Neural cell (in vitro differentiated cells): Measurements from ENCODE around the gene DYNC1I2. TPM values are rescaled to one million over a fixed set of nuclear protein-coding genes. Genes with fewer than 3 reads are reported as not detected.

Experiments used
- H2AFZ ChIP-seq: fragments of 200-600, 300-800 bp; sonication (generic), shearing (Covaris generic); 2 replicates; pipeline ENCODE4 v1.6.0; 2014; ENCODE audit warnings: low read depth, mild to moderate bottlenecking, antibody characterized with exemption, low read length, moderate library complexity
- H3F3A ChIP-seq: fragments of 200-600 bp; shearing (Covaris generic); 2 replicates; pipeline ENCODE4 v1.6.1; 2016; ENCODE audit warnings: mild to moderate bottlenecking, moderate library complexity, mixed read lengths, antibody characterized with exemption, low read length; ENCODE audit not compliant: insufficient read depth, poor library complexity, severe bottlenecking
- H3K27ac ChIP-seq: fragments of 200-600, 300-800 bp; sonication (generic), shearing (Covaris generic); 2 replicates; pipeline ENCODE4 v1.5.1; 2014; ENCODE audit warnings: mild to moderate bottlenecking, low read length, moderate library complexity
- H3K27me3 ChIP-seq: fragments of 300-800, 200-600 bp; sonication (generic), shearing (Covaris generic); 2 replicates; pipeline ENCODE4 v1.6.0; 2014; ENCODE audit warnings: mild to moderate bottlenecking, low read depth, low read length, moderate library complexity; ENCODE audit not compliant: insufficient read depth
- H3K36me3 ChIP-seq: fragments of 300-800, 200-600 bp; sonication (generic), shearing (Covaris generic); 2 replicates; pipeline ENCODE4 v1.5.1; 2014; ENCODE audit warnings: mild to moderate bottlenecking, antibody characterized with exemption, low read length, moderate library complexity; ENCODE audit not compliant: insufficient read depth
- H3K4me2 ChIP-seq: fragments of 300-800, 200-600 bp; sonication (generic), shearing (Covaris generic); 2 replicates; pipeline ENCODE4 v1.6.0; 2014; ENCODE audit warnings: mild to moderate bottlenecking, low read length
- H3K4me3 ChIP-seq: fragments of 300-800, 200-600 bp; sonication (generic), shearing (Covaris generic); 2 replicates; pipeline ENCODE4 v1.5.1; 2014; ENCODE audit warnings: mild to moderate bottlenecking, low read length, moderate library complexity
- H3K79me2 ChIP-seq: fragments of 200-600 bp; shearing (Covaris generic); replicated peaks from 2 replicates; pipeline ENCODE4 v1.6.0; 2014; ENCODE audit warnings: mild to moderate bottlenecking, low read length, moderate library complexity; ENCODE audit not compliant: insufficient read depth
- H3K9ac ChIP-seq: fragments of 300-800, 200-600 bp; sonication (generic), shearing (Covaris generic); 2 replicates; pipeline ENCODE4 v1.6.1; 2016; ENCODE audit warnings: mild to moderate bottlenecking, low read length, mixed read lengths
- H3K9me2 ChIP-seq: fragments of 200-600 bp; shearing (Covaris generic); 2 replicates; pipeline ENCODE4 v1.6.1; 2016; ENCODE audit warnings: mild to moderate bottlenecking, low read length, mixed read lengths; ENCODE audit not compliant: insufficient read depth
- H3K9me3 ChIP-seq: fragments of 200-600, 300-800 bp; sonication (generic), shearing (Covaris generic); 2 replicates; pipeline ENCODE4 v1.6.1; 2016; ENCODE audit warnings: mild to moderate bottlenecking, mixed run types, low read length, moderate library complexity, mixed read lengths
- H4K20me1 ChIP-seq: fragments of 200-600 bp; shearing (Covaris generic); 2 replicates; pipeline ENCODE4 v1.6.1; 2016; ENCODE audit warnings: mild to moderate bottlenecking, mixed run types; ENCODE audit not compliant: insufficient read depth
- EP300 ChIP-seq: fragments of 450-650 bp; conservative IDR thresholded peaks from 2 replicates; pipeline ENCODE4 v1.6.1; 2014; ENCODE audit warnings: antibody characterized with exemption, mild to moderate bottlenecking, moderate library complexity; ENCODE audit not compliant: poor library complexity, severe bottlenecking
- EZH2 ChIP-seq: fragments of 200-600, 300-800 bp; shearing (Covaris generic), sonication (generic); IDR thresholded peaks from 2 replicates; pipeline ENCODE4 v1.6.1; 2014; ENCODE audit warnings: antibody characterized with exemption, low read length, borderline replicate concordance, mild to moderate bottlenecking; ENCODE audit not compliant: insufficient read depth, poor library complexity, severe bottlenecking
- MXI1 ChIP-seq: fragments of 450-650 bp; conservative IDR thresholded peaks from 2 replicates; pipeline ENCODE4 v1.6.1; 2014; ENCODE audit warnings: antibody characterized with exemption, mild to moderate bottlenecking; ENCODE audit not compliant: poor library complexity, severe bottlenecking
- POLR2AphosphoS5 ChIP-seq: IDR thresholded peaks from 2 replicates; pipeline ENCODE4 v1.6.1; 2012
- RAD21 ChIP-seq: fragments of 450-650 bp; conservative IDR thresholded peaks from 2 replicates; pipeline ENCODE4 v1.6.1; 2014; ENCODE audit warnings: antibody characterized with exemption, mild to moderate bottlenecking, moderate library complexity
- SMC3 ChIP-seq: fragments of 450-650 bp; conservative IDR thresholded peaks from 2 replicates; pipeline ENCODE4 v1.6.1; 2014; ENCODE audit warnings: antibody characterized with exemption, mild to moderate bottlenecking, moderate library complexity; ENCODE audit not compliant: poor library complexity
- TAF1 ChIP-seq: IDR thresholded peaks from 2 replicates; pipeline ENCODE4 v1.6.1; 2012; ENCODE audit warnings: low read depth
- polyA plus RNA-seq: library from polyadenylated mRNA; depleted of rRNA; stranded (reverse); fragments of >200 nt; gene quantifications from 2 replicates; pipeline ENCODE4 v1.2.3, GENCODE V29; 2014
- TF ChIP-seq, protein P1 (sequence below): fragments of 450-650 bp; IDR thresholded peaks from 2 replicates; pipeline ENCODE4 v1.5.1; 2014; ENCODE audit warnings: antibody characterized with exemption, mild to moderate bottlenecking, moderate library complexity; ENCODE audit not compliant: poor library complexity, severe bottlenecking
- TF ChIP-seq, protein P2 (sequence below): IDR thresholded peaks from 2 replicates; pipeline ENCODE4 v1.6.1; 2012; ENCODE audit warnings: borderline replicate concordance

The DYNC1I2 gene
- polyA plus RNA-seq, 1 donor from 2014 or later, result 561 TPM

DNA sequence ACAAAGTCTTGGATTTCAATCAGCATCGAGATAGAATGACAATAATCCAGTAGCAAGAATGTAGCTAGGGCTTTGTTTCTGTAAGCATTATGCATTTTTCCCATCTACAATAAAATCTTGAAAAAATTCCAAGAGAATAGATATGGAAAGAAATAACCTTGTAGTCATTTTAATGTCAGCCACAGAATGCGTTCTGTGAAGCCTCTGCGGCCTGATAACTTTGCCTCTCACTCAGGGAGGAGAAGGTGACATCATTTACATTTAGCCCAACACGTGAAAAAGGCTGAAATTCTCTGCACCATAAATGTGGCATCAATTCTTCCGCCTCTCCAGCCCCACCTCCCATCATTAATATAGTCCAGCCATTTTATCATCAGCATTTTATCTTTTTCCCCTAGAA lies 19.1 kb upstream of the DYNC1I2 start:
- no peak for TF ChIP-seq EZH2
- TF ChIP-seq SMC3, result no peak
- TF ChIP-seq POLR2AphosphoS5, result no peak
- TF ChIP-seq, protein P1, sequence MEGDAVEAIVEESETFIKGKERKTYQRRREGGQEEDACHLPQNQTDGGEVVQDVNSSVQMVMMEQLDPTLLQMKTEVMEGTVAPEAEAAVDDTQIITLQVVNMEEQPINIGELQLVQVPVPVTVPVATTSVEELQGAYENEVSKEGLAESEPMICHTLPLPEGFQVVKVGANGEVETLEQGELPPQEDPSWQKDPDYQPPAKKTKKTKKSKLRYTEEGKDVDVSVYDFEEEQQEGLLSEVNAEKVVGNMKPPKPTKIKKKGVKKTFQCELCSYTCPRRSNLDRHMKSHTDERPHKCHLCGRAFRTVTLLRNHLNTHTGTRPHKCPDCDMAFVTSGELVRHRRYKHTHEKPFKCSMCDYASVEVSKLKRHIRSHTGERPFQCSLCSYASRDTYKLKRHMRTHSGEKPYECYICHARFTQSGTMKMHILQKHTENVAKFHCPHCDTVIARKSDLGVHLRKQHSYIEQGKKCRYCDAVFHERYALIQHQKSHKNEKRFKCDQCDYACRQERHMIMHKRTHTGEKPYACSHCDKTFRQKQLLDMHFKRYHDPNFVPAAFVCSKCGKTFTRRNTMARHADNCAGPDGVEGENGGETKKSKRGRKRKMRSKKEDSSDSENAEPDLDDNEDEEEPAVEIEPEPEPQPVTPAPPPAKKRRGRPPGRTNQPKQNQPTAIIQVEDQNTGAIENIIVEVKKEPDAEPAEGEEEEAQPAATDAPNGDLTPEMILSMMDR, result no peak
- no peak for TF ChIP-seq RAD21
- no peak for TF ChIP-seq MXI1
- TF ChIP-seq, protein P2, sequence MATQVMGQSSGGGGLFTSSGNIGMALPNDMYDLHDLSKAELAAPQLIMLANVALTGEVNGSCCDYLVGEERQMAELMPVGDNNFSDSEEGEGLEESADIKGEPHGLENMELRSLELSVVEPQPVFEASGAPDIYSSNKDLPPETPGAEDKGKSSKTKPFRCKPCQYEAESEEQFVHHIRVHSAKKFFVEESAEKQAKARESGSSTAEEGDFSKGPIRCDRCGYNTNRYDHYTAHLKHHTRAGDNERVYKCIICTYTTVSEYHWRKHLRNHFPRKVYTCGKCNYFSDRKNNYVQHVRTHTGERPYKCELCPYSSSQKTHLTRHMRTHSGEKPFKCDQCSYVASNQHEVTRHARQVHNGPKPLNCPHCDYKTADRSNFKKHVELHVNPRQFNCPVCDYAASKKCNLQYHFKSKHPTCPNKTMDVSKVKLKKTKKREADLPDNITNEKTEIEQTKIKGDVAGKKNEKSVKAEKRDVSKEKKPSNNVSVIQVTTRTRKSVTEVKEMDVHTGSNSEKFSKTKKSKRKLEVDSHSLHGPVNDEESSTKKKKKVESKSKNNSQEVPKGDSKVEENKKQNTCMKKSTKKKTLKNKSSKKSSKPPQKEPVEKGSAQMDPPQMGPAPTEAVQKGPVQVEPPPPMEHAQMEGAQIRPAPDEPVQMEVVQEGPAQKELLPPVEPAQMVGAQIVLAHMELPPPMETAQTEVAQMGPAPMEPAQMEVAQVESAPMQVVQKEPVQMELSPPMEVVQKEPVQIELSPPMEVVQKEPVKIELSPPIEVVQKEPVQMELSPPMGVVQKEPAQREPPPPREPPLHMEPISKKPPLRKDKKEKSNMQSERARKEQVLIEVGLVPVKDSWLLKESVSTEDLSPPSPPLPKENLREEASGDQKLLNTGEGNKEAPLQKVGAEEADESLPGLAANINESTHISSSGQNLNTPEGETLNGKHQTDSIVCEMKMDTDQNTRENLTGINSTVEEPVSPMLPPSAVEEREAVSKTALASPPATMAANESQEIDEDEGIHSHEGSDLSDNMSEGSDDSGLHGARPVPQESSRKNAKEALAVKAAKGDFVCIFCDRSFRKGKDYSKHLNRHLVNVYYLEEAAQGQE, result no peak
- no peak for TF ChIP-seq TAF1
- no peak for TF ChIP-seq EP300
- Histone ChIP-seq H2AFZ (peak overlapping the region; percentile 5), H3K79me2 (no peaks in the 10 kb centered on the region), H4K20me1 (no peaks in the 10 kb centered on the region), H3K27ac (no peak overlapping the region), H3K9me3 (no peaks in the 10 kb centered on the region), H3K4me2 (no peak overlapping the region), H3K36me3 (no peaks in the 10 kb centered on the region), H3K4me3 (no peak overlapping the region), H3K9me2 (no peaks in the 10 kb centered on the region), H3F3A (no peaks in the 10 kb centered on the region), H3K27me3 (no peaks in the 10 kb centered on the region), H3K9ac (no peak overlapping the region)

DNA sequence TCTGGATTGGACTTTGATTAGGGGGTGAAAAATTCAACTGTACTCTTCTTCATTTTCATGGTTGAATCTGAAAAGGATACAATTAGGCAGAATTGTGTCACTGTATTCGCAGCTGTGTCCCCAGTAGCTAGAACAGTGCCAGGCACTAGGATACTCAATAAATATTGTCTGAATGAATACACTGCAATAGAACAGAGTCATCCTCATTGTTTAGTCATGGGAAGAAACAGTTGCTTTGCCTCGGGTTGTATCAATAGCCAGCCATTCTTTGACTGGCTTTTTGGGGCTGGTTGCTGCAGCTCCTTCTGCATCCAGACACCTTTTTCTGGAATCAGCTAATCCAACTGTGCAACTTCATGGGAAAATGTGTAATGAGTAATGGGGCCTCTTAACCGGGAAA lies 18.1 kb upstream of the DYNC1I2 start:
- H3K9me2 ChIP-seq, result no peaks in the 10 kb centered on the region
- no peaks in the 10 kb centered on the region for H3K9me3 ChIP-seq
- H3K4me2 ChIP-seq, result no peak overlapping the region
- no peak overlapping the region for H3K9ac ChIP-seq
- H3K79me2 ChIP-seq, result no peaks in the 10 kb centered on the region
- H4K20me1 ChIP-seq, result no peaks in the 10 kb centered on the region
- H3F3A ChIP-seq, result no peaks in the 10 kb centered on the region
- no peak overlapping the region for H2AFZ ChIP-seq
- H3K36me3 ChIP-seq, result no peaks in the 10 kb centered on the region
- no peak overlapping the region for H3K27ac ChIP-seq
- H3K27me3 ChIP-seq, result no peaks in the 10 kb centered on the region
- H3K4me3 ChIP-seq, result no peak overlapping the region
- TF ChIP-seq, protein P1, result no peak
- TF ChIP-seq RAD21 (no peak), POLR2AphosphoS5 (no peak), EZH2 (no peak), EP300 (no peak), TAF1 (no peak), SMC3 (no peak), MXI1 (no peak)
- TF ChIP-seq, protein P2, result no peak
